Brain pericyte (primary cell): ENCODE data around the gene CACNB2.
"Not testable (repeated sequence)": the region's sequence is repeated elsewhere in the genome, so short reads cannot be mapped to it uniquely, and the experiment has no call there.

Experiments used
- DNase-seq: peaks from one replicate; pipeline ENCODE4 v3.0.0-alpha.2; 2012; ENCODE audit warnings: low read depth, low spot score

CACNB2 gene

DNA sequence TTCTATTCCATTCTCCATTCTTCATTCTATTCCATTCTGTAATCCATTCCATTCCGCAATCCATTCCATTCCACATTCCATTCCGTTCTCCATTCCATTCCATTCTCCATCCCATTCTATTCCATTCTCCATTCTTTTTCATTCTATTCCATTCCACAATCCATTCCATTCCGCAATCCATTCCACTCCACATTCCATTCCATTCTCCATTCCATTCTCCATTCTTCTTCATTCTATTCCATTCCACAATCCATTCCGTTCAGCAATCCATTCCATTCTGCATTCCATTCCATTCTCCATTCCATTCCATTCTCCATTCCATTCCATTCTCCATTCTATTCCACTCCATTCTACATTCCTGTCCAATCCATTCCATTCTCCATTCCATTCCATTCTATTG, 426.0 kb downstream of the CACNB2 start:
- no peak for DNase-seq

DNA sequence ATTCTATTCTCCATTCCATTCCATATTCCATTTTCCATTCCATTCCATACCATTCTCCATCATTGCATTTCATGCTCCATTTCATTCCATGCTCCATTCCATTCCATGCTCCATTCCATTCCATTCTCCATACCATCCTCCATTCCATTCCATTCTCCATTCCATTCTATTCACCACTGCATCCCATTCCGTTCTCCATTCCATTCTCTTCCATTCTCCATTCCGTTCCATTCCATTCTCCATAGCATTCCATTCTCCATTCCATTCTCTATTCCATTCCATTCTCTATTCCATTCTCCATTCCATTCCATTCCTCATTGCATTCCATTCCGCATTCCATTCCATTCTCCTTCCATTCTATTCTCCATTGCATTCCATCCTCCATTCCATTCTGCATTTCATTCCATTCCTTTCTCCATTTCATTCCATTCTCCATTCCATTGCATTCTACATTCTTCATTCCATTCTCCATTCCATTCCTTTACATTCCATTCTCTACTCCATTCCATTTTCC, 427.2 kb downstream of the CACNB2 start:
- DNase-seq = no peak

DNA sequence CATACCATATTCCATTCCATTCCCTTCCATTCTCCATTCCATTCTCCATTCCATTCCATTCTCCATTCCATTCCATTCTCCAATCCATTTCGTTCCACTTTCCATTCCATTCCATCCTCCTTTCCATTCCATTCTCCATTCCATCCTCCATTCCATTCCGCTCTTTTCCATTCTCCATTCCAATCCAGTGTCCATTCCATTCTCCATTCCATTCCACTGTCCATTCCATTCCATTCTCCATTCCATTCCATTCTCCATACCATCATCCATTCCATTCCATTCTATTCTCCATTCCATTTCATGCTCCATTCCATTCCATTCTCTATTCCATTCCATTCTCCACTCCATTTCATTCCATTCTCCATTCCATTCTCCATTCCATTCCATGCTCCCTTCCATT, 430.2 kb downstream of the CACNB2 start:
- DNase-seq = not testable (repeated sequence)

DNA sequence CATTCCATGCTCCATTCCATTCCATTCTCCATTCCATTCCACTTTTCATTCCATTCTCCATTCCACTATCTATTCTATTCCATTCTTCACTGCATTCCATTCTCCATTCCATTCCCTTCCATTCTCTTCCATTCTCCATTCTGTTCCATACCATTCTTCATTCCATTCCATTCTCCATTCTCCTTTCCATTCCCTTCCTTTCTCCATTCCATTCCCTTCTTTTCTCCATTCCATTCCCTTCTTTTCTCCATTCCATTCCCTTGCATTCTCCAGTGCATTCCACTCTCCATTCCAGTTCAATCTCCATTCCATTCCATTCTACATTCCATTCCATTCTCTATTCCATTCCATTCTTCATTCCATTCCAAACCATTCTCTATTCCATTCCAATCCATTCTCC, 430.9 kb downstream of the CACNB2 start:
- DNase-seq = no peak

DNA sequence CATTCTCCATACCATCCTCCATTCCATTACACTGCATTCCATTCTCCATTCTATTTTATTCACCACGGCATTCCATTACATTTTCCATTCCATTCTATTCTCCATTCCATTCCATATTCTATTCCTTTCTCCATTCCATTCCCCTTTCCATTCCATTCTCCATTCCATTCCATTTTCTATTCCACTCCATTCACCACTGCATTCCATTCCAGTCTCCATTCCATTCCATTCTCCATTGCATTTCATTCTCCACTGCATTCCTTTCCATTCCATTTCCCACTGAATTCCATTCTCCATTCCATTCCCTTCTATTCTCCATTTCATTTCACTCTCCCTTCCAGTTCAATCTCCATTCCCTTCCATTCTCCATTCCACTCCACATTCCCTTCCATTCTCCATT, 431.6 kb downstream of the CACNB2 start:
- DNase-seq = no peak

DNA sequence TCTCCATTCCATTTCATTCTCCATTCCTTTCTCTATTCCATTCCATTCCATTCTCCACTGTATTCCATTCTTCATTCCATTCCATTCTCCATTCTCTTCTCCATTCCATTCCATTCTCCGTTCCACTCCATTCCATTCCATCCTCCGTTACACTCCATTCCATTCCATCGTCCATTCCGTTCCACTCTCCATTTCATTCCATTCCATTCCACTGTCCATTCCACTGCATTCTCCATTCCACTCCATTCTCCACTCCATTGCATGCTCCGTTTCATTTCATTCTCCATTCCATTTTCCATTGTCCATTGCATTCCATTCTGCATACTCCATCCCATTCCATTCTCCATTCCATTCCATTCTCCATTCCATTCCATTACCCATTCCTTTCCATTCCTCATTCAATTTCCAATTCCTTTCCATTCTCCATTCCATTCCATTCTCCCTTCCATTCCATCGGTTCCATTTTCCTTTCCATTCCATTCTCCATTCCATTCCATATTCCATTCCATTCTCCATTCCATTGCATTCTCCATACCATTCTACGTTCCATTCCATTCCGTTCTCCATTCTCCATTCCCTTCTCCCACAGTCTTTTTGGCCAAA, 432.8 kb downstream of the CACNB2 start:
- DNase-seq = no peak

DNA sequence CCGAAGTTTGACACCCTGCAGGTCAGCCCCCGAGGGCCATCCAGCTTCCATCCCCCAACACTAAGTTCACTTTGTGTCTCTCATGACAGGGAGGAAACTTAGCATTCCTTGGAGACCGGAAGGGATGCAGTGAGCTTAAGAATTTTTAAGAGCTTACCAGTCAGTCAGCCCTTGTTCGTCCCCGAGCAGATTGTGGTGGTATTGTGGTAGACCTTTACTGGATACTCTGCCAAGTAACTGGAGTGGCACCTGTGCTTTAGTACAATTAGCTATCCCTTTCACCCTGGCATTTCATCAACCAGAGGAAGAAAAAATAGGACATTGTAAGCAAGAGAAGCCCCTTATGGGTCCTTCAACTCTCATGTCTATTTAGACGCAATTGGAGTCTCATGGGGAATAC, 436.4 kb downstream of the CACNB2 start:
- DNase-seq = no peak

DNA sequence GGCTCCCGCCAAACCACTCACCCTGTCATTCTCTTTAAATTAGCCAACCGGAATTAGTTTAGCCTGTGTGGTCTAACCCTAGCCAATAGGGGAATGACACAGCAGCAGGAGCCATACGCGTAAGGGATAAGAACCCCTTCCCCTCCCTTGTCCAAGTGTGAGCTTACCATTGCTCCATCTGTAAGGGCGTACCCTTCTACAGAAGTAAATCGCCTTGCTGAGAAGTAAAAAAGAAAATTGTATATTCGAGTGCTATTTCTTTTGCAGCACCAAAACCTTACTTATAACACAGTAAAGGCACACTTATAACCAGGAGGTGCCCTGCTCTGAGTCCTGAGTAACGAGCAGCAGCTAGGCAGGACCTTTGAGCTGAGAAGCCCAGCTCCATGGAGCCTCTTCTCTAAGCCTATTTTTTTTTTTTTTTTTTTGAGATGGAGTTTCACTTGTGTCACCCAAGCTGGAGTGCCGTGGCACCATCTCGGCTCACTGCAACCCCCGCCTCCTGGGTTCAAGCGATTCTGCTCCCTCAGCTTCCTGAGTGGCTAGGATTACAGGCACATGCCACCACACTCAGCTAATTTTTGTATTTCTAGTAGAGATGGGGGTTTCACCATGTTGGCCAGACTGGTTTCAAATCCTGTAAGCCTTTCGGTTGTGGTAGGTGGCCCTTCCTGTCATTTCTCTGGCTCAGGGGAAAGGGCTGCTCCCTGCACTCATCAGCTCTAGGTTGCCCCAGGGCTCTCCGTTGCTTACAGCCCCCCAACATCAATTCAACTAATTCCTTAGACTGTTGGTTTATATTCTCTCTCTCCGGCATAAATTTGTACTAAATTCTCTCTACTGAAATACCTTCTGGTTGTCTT, 437.8 kb downstream of the CACNB2 start:
- DNase-seq = no peak

DNA sequence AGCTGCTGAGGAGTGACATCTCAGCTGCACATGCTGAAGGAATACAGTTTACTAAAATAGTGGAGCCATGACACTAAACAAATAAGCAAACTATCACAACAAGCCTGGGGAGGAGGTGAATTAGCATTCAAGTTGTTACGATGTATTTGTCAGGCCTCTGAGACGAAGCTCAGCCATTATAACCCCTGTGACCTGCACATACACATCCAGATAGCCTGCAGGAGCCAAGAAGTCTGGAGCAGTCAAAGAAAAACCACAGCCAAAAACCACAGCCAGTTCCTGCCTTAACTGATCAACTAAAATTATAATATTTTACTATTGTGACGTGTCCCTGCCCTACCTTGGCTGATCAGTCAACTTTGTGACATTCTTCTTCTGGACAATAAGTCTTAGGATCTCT, 442.6 kb downstream of the CACNB2 start:
- no peak for DNase-seq

DNA sequence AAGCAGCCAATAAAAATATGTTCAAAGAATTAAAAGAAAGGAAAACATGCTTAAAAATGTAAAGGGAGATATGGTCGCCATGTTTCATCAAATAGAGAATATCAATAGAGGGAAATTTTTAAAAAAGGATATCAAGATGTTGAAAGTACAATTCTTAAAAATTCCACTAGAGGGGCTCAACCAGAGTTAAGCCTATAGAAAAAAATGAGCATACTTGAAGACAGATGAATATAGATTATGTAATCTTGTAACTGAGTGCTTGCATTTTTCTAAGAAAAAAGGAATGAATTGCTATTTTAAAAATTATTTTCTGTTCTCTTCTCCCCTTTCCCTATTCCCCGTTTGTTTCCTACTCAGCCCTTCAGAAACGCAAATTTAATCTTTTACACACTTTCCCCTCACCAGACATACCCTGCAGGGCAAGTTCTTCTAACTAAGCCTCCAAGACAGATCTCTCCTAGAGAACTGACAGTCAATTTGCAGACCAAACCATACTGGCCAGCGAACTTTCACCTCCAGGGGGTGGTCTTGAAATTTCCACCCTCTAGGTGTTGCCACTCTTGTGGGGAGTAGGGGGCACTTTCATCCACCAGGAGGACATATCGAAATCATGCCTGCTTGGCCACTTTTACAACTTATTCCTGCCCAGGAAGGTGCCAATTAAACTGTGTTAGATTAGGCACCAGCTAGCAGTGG, 443.5 kb downstream of the CACNB2 start:
- no peak for DNase-seq

DNA sequence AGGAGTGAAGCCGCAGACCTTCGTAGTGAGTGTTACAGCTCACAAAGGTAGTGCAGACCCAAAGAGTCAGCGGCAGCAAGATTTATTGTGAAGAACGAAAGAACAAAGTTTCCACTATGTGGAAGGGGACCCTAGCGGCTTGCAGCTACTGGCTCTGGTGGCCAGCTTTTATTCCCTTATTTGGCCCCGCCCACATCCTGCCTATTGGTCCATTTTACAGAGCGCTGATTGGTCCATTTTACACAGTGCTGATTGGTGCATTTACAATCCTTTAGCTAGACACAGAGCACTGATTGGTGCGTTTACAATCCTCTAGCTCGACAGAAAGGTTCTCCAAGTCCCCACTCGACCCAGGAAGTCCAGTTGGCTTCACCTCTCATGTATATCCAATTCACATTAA, 446.4 kb downstream of the CACNB2 start:
- not testable (repeated sequence) for DNase-seq

DNA sequence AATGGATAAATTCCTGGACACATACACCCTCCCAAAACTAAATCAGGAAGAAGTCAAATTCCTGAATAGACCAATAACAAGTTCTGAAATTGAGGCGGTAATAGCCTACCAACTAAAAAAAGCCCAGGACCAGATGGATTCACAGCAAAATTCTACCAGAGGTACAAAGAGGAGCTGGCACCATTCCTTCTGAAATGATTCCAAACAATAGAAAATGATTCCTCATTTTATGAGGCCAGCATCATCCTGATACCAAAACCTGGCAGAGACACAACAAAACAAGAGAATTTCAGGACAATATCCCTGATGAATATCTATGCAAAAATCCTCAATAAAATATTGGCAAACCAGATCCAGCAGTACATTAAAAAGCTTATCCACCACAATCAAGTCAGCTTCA, 450.9 kb downstream of the CACNB2 start:
- DNase-seq = not testable (repeated sequence)
